Activated naive CD4-positive, alpha-beta T cell treated with anti-CD3 and anti-CD28 coated beads, Interleukin-2, amount 50 U/mL, for 24 hours (primary cell): Measurements from ENCODE around the gene HHLA2.
"Not testable (repeated sequence)": the region's sequence is repeated elsewhere in the genome, so short reads cannot be mapped to it uniquely, and the experiment has no call there.

Source experiments
- H3K27ac Mint-ChIP-seq: one replicate; pipeline ENCODE4 v1.8.0; 2021; ENCODE audit warnings: mild to moderate bottlenecking, mixed read lengths
- H3K27me3 Mint-ChIP-seq: one replicate; pipeline ENCODE4 v1.8.0; 2021; ENCODE audit warnings: mixed read lengths
- H3K36me3 Mint-ChIP-seq: one replicate; pipeline ENCODE4 v1.8.0; 2021; ENCODE audit warnings: mixed read lengths
- H3K4me1 Mint-ChIP-seq: one replicate; pipeline ENCODE4 v1.8.0; 2021; ENCODE audit warnings: mixed read lengths
- H3K4me3 Mint-ChIP-seq: one replicate; pipeline ENCODE4 v1.8.0; 2021; ENCODE audit warnings: mild to moderate bottlenecking, mixed read lengths
- H3K9me3 Mint-ChIP-seq: one replicate; pipeline ENCODE4 v1.8.0; 2021; ENCODE audit warnings: mixed read lengths

The HHLA2 gene, protein sequence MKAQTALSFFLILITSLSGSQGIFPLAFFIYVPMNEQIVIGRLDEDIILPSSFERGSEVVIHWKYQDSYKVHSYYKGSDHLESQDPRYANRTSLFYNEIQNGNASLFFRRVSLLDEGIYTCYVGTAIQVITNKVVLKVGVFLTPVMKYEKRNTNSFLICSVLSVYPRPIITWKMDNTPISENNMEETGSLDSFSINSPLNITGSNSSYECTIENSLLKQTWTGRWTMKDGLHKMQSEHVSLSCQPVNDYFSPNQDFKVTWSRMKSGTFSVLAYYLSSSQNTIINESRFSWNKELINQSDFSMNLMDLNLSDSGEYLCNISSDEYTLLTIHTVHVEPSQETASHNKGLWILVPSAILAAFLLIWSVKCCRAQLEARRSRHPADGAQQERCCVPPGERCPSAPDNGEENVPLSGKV

DNA sequence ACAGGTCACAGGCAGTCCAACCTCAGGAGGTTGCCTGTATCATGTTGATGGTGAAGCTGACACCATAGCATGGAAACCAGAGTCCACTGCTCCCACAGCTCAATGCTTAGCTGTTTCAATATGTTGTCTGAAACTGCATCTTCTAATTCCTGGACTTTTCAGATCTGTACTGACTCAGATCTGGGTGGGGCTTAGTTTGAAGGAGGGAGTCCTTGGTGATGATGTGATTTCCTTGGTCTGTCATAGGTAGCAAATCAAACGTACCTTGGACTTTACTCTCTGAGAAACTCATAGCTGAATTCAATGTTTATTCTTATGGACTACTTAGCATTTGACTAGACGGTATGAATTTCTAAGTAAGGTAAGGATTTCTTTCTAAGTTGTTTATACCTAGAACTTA lies at the start of gene HHLA2:
Gene HHLA2, plus strand, starts transcription at position 310 of the 400 bp plus-strand sequence. CDS start 55,266 bp downstream, outside the sequence.
- no peaks in the 10 kb centered on the region for H3K9me3 Mint-ChIP-seq
- no peak within 1 kb of the TSS for H3K4me3 Mint-ChIP-seq

DNA sequence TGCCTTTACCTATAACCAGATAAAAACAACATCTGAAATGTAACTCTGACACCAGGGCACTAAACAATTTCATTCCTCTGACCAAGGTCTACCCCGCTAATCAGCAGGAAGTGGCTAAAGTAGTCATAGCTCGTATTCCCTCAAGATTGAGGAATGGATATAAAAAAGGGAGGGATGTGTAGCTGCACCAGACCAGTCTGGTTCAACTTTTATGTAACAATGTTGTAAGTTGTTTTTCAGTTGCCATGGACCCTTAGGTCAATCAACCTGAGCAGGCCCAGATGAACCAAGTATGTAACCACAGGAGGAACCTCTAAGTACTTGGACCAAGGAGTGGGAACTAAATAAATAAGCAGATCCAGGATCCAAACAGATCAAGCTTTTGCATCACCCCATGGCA lies 45.7 kb upstream of the HHLA2 start:
- Mint-ChIP-seq H3K4me1 (no peaks in the 10 kb centered on the region), H3K4me3 (no peak overlapping the region), H3K9me3 (no peaks in the 10 kb centered on the region)

More for the DNA sequence above, at the start of gene HHLA2:
- no peaks in the 10 kb centered on the region for H3K36me3 Mint-ChIP-seq
- H3K27ac Mint-ChIP-seq = peak within 1 kb of the TSS; percentile 6
- H3K4me1 Mint-ChIP-seq = peaks cover 62% of the 10 kb centered on the region
- no peaks in the 10 kb centered on the region for H3K27me3 Mint-ChIP-seq

DNA sequence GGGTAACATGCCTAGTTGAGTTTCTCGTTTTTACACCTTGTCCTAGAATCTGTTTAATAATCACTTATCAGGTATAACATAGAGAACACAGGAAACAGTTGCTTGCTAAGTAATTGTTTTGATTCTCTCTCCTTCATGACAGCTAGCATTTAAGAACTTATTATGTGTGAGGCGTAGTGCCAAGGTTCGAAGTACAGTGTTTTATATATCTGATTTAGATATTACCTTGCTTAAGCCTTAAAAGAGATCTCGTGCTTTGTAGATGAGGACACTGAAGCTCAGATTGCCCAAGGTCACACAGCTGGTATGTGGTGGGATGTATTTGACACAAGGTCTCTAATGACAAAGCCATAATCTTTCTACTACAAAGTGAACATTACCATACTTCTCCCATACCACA lies 45.1 kb upstream of the HHLA2 start:
- no peak overlapping the region for H3K27ac Mint-ChIP-seq
- H3K4me1 Mint-ChIP-seq = no peaks in the 10 kb centered on the region
- H3K9me3 Mint-ChIP-seq = no peaks in the 10 kb centered on the region
- peaks cover 2% of the 10 kb centered on the region for H3K36me3 Mint-ChIP-seq
- H3K4me3 Mint-ChIP-seq = no peak overlapping the region
- H3K27me3 Mint-ChIP-seq = no peaks in the 10 kb centered on the region

More for the DNA sequence above, 45.7 kb upstream of the HHLA2 start:
- H3K27ac Mint-ChIP-seq = no peak overlapping the region
- no peaks in the 10 kb centered on the region for H3K36me3 Mint-ChIP-seq
- H3K27me3 Mint-ChIP-seq = no peaks in the 10 kb centered on the region

DNA sequence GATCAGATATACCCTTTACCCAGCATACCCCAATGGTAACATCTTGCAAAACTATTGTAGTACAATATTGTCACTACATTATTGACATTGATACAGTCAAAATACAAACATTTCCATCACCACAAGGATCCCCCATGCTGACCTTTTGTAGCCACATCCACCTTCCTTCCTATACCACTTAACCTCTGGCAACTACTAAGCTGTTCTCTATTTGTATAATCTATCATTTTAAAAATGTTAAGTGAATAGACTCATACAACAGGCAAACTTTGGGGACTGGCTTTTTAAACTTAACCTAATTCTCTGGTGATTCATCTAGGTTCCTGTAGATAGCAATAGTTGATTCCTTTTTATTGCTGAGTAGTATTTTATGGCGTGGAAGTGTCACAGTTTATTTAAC lies 44.5 kb upstream of the HHLA2 start:
- H3K4me1 Mint-ChIP-seq = no peaks in the 10 kb centered on the region
- H3K27me3 Mint-ChIP-seq = no peaks in the 10 kb centered on the region
- peaks cover 2% of the 10 kb centered on the region for H3K36me3 Mint-ChIP-seq
- no peak overlapping the region for H3K4me3 Mint-ChIP-seq
- H3K27ac Mint-ChIP-seq = no peak overlapping the region
- no peaks in the 10 kb centered on the region for H3K9me3 Mint-ChIP-seq

DNA sequence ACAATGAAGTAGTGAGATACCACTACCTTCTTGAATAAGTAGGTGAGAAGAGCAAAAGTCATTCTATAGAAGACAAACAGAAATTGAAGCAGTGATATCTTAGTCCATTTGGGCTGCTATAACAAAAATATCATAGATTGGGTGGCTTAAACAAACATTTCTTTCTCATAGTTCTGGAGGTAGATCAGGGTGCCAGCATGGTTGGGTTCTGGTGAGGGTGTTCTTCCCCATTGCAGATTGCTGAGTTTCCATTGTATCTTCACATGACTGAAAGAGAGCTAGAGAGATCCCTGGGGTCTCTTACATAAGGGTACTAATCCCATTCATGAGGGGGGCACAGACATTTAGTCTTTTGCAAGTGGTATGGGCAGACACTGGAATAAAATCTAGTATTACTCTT lies 41.2 kb upstream of the HHLA2 start:
- Mint-ChIP-seq H3K36me3 (peaks cover 2% of the 10 kb centered on the region), H3K27me3 (no peaks in the 10 kb centered on the region), H3K27ac (no peak overlapping the region), H3K9me3 (no peaks in the 10 kb centered on the region), H3K4me3 (no peak overlapping the region), H3K4me1 (no peaks in the 10 kb centered on the region)

DNA sequence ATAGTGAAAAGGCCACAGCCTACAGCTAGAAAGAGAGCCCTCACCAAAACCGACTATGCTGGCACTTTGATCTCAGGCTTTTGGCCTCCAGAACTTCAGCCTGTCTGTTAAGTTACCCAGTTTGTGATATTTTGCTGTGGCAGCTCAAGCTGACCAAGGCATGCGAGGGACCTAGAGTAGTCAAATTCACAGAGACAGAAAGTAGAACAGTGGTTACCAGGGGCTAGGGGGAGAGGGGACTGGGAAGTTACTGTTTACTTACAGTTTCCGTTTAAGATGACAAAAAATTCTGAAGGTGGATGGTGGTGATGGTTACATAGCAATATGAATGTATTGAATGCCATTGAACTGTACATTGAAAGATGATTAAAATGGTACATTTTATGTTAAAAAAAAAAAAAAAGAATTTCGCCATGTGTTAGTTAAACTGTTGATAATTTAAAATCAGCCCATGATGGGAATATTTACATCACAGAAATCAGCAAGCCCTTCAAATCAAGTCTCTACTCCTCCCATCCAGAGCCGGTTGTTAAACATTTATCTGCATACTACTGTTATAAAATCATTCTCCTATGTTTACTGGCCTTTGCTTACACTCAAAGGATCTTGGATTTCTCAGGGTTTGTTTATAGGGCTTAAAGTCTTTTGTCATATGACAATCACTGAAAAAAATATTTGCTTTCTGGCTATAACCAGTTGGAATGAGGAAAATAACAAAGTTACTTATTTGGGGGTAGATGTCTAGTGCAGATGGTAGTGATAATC lies 31.6 kb upstream of the HHLA2 start:
- H3K36me3 Mint-ChIP-seq, H3K4me3 Mint-ChIP-seq, H3K9me3 Mint-ChIP-seq, H3K27ac Mint-ChIP-seq, H3K27me3 Mint-ChIP-seq, H3K4me1 Mint-ChIP-seq: not testable (repeated sequence)

DNA sequence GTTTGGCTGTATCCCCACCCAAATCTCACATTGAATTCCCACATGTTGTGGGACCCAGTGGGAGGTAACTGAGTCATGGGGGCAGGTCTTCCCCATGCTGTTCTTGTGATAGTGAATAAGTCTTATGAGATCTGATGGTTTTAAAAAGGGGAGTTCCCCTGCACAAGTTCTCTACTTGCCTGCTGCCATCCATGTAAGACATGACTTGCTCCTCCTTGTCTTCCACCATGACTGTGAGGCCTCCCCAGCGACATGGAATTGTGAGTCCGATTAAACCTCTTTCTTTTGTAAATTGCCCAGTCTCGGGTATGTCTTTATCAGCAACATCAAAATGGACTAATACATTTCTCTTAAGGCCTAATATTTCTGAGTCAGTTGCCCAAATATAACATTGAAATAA lies 28.1 kb upstream of the HHLA2 start:
- not testable (repeated sequence) for H3K9me3 Mint-ChIP-seq, H3K27me3 Mint-ChIP-seq, H3K4me1 Mint-ChIP-seq, H3K27ac Mint-ChIP-seq, H3K4me3 Mint-ChIP-seq, H3K36me3 Mint-ChIP-seq

DNA sequence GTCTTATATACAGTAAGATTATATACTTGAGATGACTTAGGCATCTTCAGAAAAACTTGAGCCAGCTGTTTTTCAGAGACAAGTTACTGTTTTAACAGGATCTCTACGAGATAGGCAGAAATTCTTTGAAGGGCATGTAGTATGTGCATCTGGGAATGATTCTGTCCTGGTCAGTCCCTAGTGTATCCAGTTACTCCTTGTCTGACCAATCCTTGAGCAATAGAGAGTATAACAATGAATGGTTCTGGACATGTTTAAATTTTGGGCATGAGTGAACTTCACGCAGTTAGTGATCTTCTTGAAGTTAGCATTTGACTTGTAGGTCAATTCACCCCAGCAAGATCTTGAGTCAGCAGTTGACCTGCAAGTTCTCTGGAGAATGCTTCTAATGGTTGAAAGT lies 24.7 kb upstream of the HHLA2 start:
- no peaks in the 10 kb centered on the region for H3K27me3 Mint-ChIP-seq
- H3K27ac Mint-ChIP-seq = no peak overlapping the region
- no peak overlapping the region for H3K4me3 Mint-ChIP-seq
- H3K36me3 Mint-ChIP-seq = peaks cover 3% of the 10 kb centered on the region
- H3K4me1 Mint-ChIP-seq = no peaks in the 10 kb centered on the region
- H3K9me3 Mint-ChIP-seq = peaks cover 5% of the 10 kb centered on the region

DNA sequence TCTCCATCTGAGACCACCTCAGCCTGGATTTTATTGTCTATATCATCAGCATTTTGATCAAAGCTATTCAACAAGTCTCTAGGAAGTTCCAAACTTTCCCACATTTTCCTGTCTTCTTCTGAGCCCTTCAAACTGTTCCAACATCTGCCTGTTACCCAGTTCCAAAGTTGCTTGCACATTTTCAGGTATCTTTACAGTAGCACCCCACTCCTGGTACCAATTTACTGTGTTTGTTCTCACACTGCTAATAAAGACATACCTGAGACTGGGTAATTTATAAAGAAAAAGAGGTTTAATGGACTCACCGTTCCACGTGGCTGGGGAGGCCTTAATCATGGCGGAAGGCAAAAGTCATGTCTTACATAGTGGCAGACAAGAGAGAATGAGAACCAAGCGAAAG lies 17.3 kb upstream of the HHLA2 start:
- not testable (repeated sequence) for H3K9me3 Mint-ChIP-seq, H3K27ac Mint-ChIP-seq, H3K4me1 Mint-ChIP-seq, H3K27me3 Mint-ChIP-seq, H3K4me3 Mint-ChIP-seq
- peaks cover 14% of the 10 kb centered on the region for H3K36me3 Mint-ChIP-seq

DNA sequence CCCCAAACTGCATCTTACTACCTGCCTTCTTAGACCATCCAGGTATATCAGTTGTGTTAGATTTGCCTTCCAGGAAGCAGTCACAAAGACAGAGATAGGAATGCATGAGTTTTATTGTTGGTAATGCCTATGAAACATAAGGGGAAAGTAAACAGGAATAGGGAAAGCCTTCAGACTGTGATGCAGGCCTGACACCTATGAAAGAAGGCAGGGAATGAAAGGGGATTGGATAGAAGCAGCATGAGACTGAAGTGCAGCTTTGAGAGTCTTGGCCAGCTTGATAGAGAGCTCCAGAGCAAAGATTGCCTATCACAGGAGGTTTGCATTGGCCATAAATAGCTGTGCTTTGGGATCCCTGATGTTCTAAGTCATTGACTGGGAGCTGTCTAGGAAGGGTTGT lies 15.9 kb upstream of the HHLA2 start:
- no peaks in the 10 kb centered on the region for H3K27me3 Mint-ChIP-seq

DNA sequence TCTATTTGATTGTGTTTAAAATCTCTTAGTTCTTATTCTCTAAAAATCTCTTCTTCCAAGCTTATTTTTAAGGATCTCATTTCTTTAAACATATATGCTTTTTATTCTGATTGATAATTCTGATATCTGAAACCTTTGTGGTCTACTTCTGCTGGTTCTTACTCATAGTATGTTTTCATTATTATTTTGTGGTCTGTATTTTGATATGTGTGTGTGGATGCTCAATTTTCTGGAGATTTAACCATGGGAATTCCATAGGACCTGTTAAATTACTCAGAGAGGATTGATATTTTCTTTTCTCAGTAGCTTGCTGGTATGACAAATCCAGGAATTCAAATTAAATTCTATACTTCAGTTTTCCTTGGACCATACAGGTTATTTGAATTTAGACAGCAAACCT lies 14.7 kb upstream of the HHLA2 start:
- Mint-ChIP-seq H3K36me3 (peaks cover 13% of the 10 kb centered on the region), H3K27me3 (no peaks in the 10 kb centered on the region), H3K9me3 (peaks cover 6% of the 10 kb centered on the region), H3K4me3 (no peak overlapping the region), H3K4me1 (peaks cover 12% of the 10 kb centered on the region), H3K27ac (no peak overlapping the region)

More for the DNA sequence above, 15.9 kb upstream of the HHLA2 start:
- H3K36me3 Mint-ChIP-seq = peaks cover 11% of the 10 kb centered on the region
- H3K4me1 Mint-ChIP-seq = peaks cover 12% of the 10 kb centered on the region
- H3K4me3 Mint-ChIP-seq = no peak overlapping the region
- H3K27ac Mint-ChIP-seq = no peak overlapping the region
- H3K9me3 Mint-ChIP-seq = peaks cover 6% of the 10 kb centered on the region

DNA sequence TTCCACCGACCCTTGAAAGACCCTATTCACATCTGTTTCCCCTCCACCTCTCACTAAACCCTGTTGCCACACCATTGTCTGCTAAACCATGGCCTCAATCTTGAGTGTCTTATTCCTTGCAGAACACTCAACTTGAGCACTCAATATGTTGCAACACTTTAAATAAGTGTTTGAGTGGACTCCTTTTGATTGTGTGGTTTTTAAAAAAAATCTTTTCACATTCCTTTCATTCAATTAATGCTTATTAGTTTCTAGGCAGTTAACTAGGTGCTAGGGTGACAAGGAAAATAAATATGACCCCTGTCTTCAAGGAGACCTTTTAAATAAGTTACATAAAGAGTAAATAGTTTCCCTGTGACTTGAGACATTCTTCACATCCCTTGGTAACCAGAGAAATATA lies 13.3 kb upstream of the HHLA2 start:
- H3K9me3 Mint-ChIP-seq = peaks cover 6% of the 10 kb centered on the region
- no peak overlapping the region for H3K4me3 Mint-ChIP-seq
- peaks cover 12% of the 10 kb centered on the region for H3K4me1 Mint-ChIP-seq
- H3K27ac Mint-ChIP-seq = no peak overlapping the region
- H3K27me3 Mint-ChIP-seq = no peaks in the 10 kb centered on the region
- H3K36me3 Mint-ChIP-seq = peaks cover 11% of the 10 kb centered on the region

DNA sequence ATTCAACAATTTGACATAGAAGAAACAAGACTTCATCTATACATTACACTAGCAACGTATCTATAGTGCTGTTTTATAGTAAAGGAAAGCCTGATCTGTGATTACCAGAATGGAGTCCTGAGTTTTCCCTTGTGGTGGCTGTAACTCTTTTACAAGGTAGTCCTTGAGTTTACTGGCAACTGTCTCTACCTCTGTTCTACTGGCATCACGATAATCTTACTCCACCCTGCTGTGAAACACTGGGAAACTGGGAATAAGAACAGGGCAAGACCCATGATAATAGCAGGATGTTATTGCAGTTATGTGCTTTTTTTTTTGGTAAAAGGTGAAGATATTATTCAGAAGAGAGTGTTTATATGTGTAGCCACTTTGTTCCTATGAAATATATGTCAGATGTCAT lies 12.4 kb upstream of the HHLA2 start:
- H3K36me3 Mint-ChIP-seq = peaks cover 8% of the 10 kb centered on the region
- H3K27ac Mint-ChIP-seq = no peak overlapping the region
- H3K27me3 Mint-ChIP-seq = no peaks in the 10 kb centered on the region
- peaks cover 2% of the 10 kb centered on the region for H3K9me3 Mint-ChIP-seq
- no peak overlapping the region for H3K4me3 Mint-ChIP-seq
- peaks cover 12% of the 10 kb centered on the region for H3K4me1 Mint-ChIP-seq

DNA sequence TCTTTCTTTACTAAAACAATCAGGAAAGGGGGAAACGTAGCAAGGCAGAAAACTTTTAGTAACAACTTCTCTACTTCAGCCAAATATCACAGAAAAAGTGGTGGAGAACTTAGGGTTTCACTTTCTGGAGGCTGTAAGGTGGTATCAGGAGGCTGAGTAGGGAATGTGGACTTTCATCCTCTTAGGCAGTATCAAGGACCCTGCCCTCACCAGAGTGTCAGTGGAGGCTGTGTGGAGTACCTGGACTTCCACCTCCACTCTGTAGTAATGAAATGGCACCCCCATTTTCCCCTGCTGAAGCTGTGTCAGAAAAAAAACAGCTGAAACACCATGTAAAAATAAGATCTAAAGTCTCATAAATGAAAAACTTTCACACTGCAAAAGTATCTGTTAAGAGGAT lies 11.2 kb upstream of the HHLA2 start:
- Mint-ChIP-seq H3K4me3 (no peak overlapping the region), H3K36me3 (peaks cover 5% of the 10 kb centered on the region), H3K4me1 (peaks cover 12% of the 10 kb centered on the region), H3K27me3 (no peaks in the 10 kb centered on the region), H3K9me3 (no peaks in the 10 kb centered on the region), H3K27ac (peak overlapping the region; percentile 62)

DNA sequence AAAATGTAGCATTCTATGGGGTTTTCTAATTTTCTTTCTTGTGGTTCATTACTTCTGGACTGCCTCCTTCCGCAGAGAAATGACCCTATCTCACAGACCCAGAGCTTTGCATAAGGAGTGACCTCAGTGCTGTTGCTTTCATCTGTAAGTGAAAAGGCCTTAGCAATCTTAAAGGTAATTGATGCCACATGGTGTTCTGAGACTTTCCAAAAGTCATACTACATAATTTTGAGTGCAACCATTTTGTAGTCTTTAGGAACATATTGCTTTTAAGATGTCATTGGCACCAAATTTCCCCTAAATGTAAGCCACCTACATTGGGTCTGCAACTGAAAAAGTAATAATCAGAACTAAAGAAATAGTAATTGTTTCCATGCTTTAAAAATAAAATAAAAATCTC lies 9.2 kb upstream of the HHLA2 start:
- Mint-ChIP-seq H3K4me3 (no peak overlapping the region), H3K4me1 (peaks cover 23% of the 10 kb centered on the region), H3K27ac (peak overlapping the region; percentile 77), H3K36me3 (peaks cover 4% of the 10 kb centered on the region), H3K27me3 (no peaks in the 10 kb centered on the region), H3K9me3 (no peaks in the 10 kb centered on the region)

DNA sequence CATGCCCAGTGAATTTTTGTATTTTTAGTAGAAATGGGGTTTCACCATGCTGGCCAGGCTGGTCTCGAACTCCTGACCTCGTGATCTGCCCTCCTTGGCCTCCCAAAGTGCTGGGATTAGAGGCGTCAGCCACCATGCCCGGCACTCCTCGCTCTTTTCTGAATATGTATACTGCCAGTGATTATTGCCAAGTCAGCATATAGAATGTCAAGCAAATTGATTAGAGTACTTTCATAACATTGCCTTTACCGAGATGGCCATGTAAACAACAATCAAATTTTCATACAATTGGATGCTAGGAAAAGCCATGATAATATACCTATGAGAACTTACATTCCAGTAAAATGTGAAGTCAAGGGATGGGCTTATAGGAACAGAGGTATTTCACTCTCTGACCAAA lies 8.2 kb upstream of the HHLA2 start:
- not testable (repeated sequence) for H3K27me3 Mint-ChIP-seq, H3K4me3 Mint-ChIP-seq, H3K9me3 Mint-ChIP-seq, H3K27ac Mint-ChIP-seq, H3K36me3 Mint-ChIP-seq
- H3K4me1 Mint-ChIP-seq = peaks cover 34% of the 10 kb centered on the region
